GM12892 (cell line): Measurements from ENCODE around the gene CAMK2G.

Source experiments
- POLR2A ChIP-seq: IDR thresholded peaks from 2 replicates; pipeline ENCODE4 v1.6.1; 2011; ENCODE audit warnings: low read depth, low read length, control low read depth
- TAF1 ChIP-seq: IDR thresholded peaks from 2 replicates; pipeline ENCODE4 v1.6.1; 2011; ENCODE audit warnings: low read depth, mild to moderate bottlenecking, control low read depth, low read length, borderline replicate concordance

GRCh38 chr10:73801253-73801590 lies 73.1 kb downstream of the CAMK2G start:
- no peak for TF ChIP-seq POLR2A
- TF ChIP-seq TAF1: no peak
